H1 (cell line): ENCODE data around the gene MAP6.

ENCODE experiments used
- POLR2A ChIP-seq, 2 experiments: IDR thresholded peaks; 1 replicate in 1 of 2; 2 replicates in 1 of 2; pipeline ENCODE4 v1.6.1; 2011; ENCODE audit warnings: low read depth in 2 of 2, low read length in 2 of 2, mild to moderate bottlenecking in 2 of 2; ENCODE audit errors: control extremely low read depth in 1 of 2
- POLR2AphosphoS5 ChIP-seq: IDR thresholded peaks from 2 replicates; pipeline ENCODE4 v1.6.1; 2011; ENCODE audit warnings: low read depth, low read length
- RAD21 ChIP-seq, 2 experiments: IDR thresholded peaks in 1 of 2; conservative IDR thresholded peaks in 1 of 2; 2 replicates each; pipeline ENCODE4 v1.6.1; 2011; ENCODE audit warnings: low read depth in 2 of 2, low read length in 2 of 2, improper control_type of control experiment in 1 of 2, inconsistent platforms in 1 of 2, mild to moderate bottlenecking in 1 of 2, moderate library complexity in 1 of 2

DNA sequence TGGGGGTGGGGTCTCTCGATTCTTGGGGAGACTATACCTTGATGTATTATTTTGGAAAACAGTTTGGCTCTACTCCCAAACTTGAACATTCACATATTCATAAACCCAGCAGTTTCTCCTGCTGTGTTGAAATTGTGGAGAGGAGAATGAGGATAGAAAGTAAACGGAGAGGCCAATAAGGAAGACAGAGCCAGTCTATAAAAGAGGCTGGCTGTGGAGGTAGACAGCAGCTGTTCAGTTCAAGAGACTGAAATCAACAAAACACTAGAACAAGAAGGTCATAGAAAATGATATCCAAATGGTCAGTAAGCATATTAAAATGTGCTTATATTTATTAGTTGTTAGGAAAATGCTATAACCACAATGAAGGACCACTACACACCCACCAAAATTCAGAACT lies 46.9 kb upstream of the MAP6 start:
- TF ChIP-seq RAD21 (IDR thresholded peaks at IDR 0.05 in 1 of 2, conservative IDR thresholded peaks at IDR 0.05 in 1 of 2; ENCODE audit: low read depth in 2 of 2, low read length in 2 of 2) = no peak
- no peak for TF ChIP-seq POLR2A (IDR thresholded peaks at IDR 0.05; ENCODE audit: control extremely low read depth in 1 of 2, low read depth in 2 of 2, low read length in 2 of 2)
- no peak for TF ChIP-seq POLR2AphosphoS5
